Cardiac muscle cell (in vitro differentiated cells and primary cell): ENCODE results near the gene LARGE1. TPM values are rescaled to one million over a fixed set of nuclear protein-coding genes. Genes with fewer than 3 reads are reported as not detected.

Experiments used
- DNase-seq, 2 donors: peaks; one replicate each; pipeline versions ENCODE4 v3.0.0 to v3.0.0-alpha.2; 2010 to 2017; ENCODE audit warnings: low read depth in 1 of 2, low spot score in 1 of 2
- H3K27ac ChIP-seq: fragments of 200-600 bp; sonication (generic); 2 replicates; pipeline ENCODE4 v1.5.1; 2016
- H3K27me3 ChIP-seq: fragments of 200-600 bp; sonication (generic); 2 replicates; pipeline ENCODE4 v1.6.0; 2016; ENCODE audit warnings: control low read depth
- H3K36me3 ChIP-seq: fragments of 200-600 bp; sonication (generic); 2 replicates; pipeline ENCODE4 v1.5.1; 2016; ENCODE audit warnings: control low read depth
- H3K4me1 ChIP-seq: fragments of 200-600 bp; sonication (generic); 2 replicates; pipeline ENCODE4 v1.8.1; 2017; ENCODE audit warnings: low read depth, mild to moderate bottlenecking, mixed run types
- H3K4me3 ChIP-seq: fragments of 200-600 bp; sonication (generic); 2 replicates; pipeline ENCODE4 v1.5.1; 2016; ENCODE audit warnings: mild to moderate bottlenecking
- H3K9me3 ChIP-seq: fragments of 200-600 bp; sonication (generic); 2 replicates; pipeline ENCODE4 v1.5.1; 2017; ENCODE audit warnings: low read depth, mild to moderate bottlenecking, control low read depth
- CTCF ChIP-seq: IDR thresholded peaks from 2 replicates; pipeline ENCODE4 v1.5.1; 2012; ENCODE audit warnings: low read depth, mild to moderate bottlenecking, low read length
- polyA plus RNA-seq: library from polyadenylated mRNA; unstranded; fragments of >200 nt; fragmentation: Nextera tagmentation; extraction: Ambion mirVana; gene quantifications from 2 replicates; pipeline ENCODE4 v1.2.1, GENCODE V29; 2016
- total RNA-seq: library from RNA; depleted of rRNA; stranded (reverse); fragments of >200 nt; gene quantifications from 2 replicates; pipeline ENCODE4 v1.2.3, GENCODE V29; 2016

The LARGE1 gene
- total and polyA plus RNA-seq, 2 experiments from 2014 or later: 18.4 to 34.3 TPM

GRCh38 chr22:33723915-33724314 lies 196.4 kb downstream of the LARGE1 start:
- no peak for TF ChIP-seq CTCF
- DNase-seq: no peak
- H3K9me3 ChIP-seq: no peaks in the 10 kb centered on the region
- no peaks in the 10 kb centered on the region for H3K27me3 ChIP-seq
- H3K4me3 ChIP-seq: no peak overlapping the region
- no peaks in the 10 kb centered on the region for H3K36me3 ChIP-seq
- H3K4me1 ChIP-seq: no peaks in the 10 kb centered on the region
- H3K27ac ChIP-seq: no peak overlapping the region

GRCh38 chr22:33722816-33723215 lies 197.5 kb downstream of the LARGE1 start:
- no peaks in the 10 kb centered on the region for H3K9me3 ChIP-seq
- no peak for DNase-seq
- H3K27me3 ChIP-seq: no peaks in the 10 kb centered on the region
- no peak overlapping the region for H3K27ac ChIP-seq
- no peak overlapping the region for H3K4me3 ChIP-seq
- H3K36me3 ChIP-seq: no peaks in the 10 kb centered on the region
- TF ChIP-seq CTCF: no peak
- H3K4me1 ChIP-seq: no peaks in the 10 kb centered on the region

GRCh38 chr22:33720166-33720878 lies 200.0 kb downstream of the LARGE1 start:
- Histone ChIP-seq H3K27ac (no peak overlapping the region), H3K4me1 (no peaks in the 10 kb centered on the region), H3K9me3 (no peaks in the 10 kb centered on the region), H3K27me3 (no peaks in the 10 kb centered on the region), H3K36me3 (no peaks in the 10 kb centered on the region), H3K4me3 (no peak overlapping the region)
- DNase-seq: no peak
- TF ChIP-seq CTCF: no peak

- Histone ChIP-seq H3K27me3 (no peaks in the 10 kb centered on the region), H3K4me1 (no peaks in the 10 kb centered on the region), H3K4me3 (no peak overlapping the region), H3K9me3 (no peaks in the 10 kb centered on the region), H3K27ac (no peak overlapping the region), H3K36me3 (no peaks in the 10 kb centered on the region)
- no peak for TF ChIP-seq CTCF
- no peak for DNase-seq
These were observed 202.4 kb downstream of the LARGE1 start for GRCh38 chr22:33717694-33718396.

- H3K4me3 ChIP-seq: no peak overlapping the region
- no peaks in the 10 kb centered on the region for H3K4me1 ChIP-seq
- H3K27me3 ChIP-seq: no peaks in the 10 kb centered on the region
- no peaks in the 10 kb centered on the region for H3K9me3 ChIP-seq
- no peak overlapping the region for H3K27ac ChIP-seq
- TF ChIP-seq CTCF: no peak
- no peak for DNase-seq
- H3K36me3 ChIP-seq: no peaks in the 10 kb centered on the region
These were observed 204.9 kb downstream of the LARGE1 start for GRCh38 chr22:33715237-33715985.
